GM12891 (cell line): ENCODE measurements around the gene CACNA1G.

ENCODE experiments used
- POLR2A ChIP-seq: IDR thresholded peaks from 2 replicates; pipeline ENCODE4 v1.6.1; 2011; ENCODE audit warnings: low read depth, low read length, control low read depth
- POLR2AphosphoS5 ChIP-seq: IDR thresholded peaks from 2 replicates; pipeline ENCODE4 v1.6.1; 2011; ENCODE audit warnings: low read depth, low read length, control low read depth
- TAF1 ChIP-seq: IDR thresholded peaks from 2 replicates; pipeline ENCODE4 v1.6.1; 2011; ENCODE audit warnings: low read depth, low read length, control low read depth

GRCh38 chr17:50668025-50668837, 107.7 kb downstream of the CACNA1G start:
- TF ChIP-seq POLR2AphosphoS5 (no peak), TAF1 (no peak), POLR2A (no peak)
